ENCODE measurements around the gene FMNL2. TPM values are rescaled to one million over a fixed set of nuclear protein-coding genes. Genes with fewer than 3 reads are reported as not detected.
"Not testable (repeated sequence)": the region's sequence is repeated elsewhere in the genome, so short reads cannot be mapped to it uniquely, and the experiment has no call there.

Gene FMNL2
- total RNA-seq, 1 experiment from 2014 or later, result 46.5 TPM

GRCh38 chr2:152473151-152473857 is 138.3 kb downstream of the FMNL2 start:
- no TSS peak for BruUV-seq (replicated peaks)

GRCh38 chr2:152474523-152474922 is 139.5 kb downstream of the FMNL2 start:
- H3K27me3 Mint-ChIP-seq (ENCODE audit: unreplicated experiment); H3K9me3 Mint-ChIP-seq (ENCODE audit: low read depth, unreplicated experiment); H3K27ac Mint-ChIP-seq (ENCODE audit: unreplicated experiment); H3K4me3 Mint-ChIP-seq (ENCODE audit: low read depth, unreplicated experiment); DNase-seq; BruUV-seq (replicated peaks); H3K36me3 Mint-ChIP-seq (ENCODE audit: insufficient read depth, unreplicated experiment); intact Hi-C loops (cut with micrococcal nuclease; ENCODE audit: unreplicated experiment): not testable (repeated sequence)
- CTCF ChIA-PET, result interaction anchor here (1.2 to 1.3 kb wide), 2 partner anchors 11 to 26 kb away, joined by 3 read pairs; no protein-coding TSS in a partner anchor
- peaks cover 18% of the 10 kb centered on the region for H3K4me1 Mint-ChIP-seq (ENCODE audit: low read depth, unreplicated experiment)

More at GRCh38 chr2:152473151-152473857, 138.3 kb downstream of the FMNL2 start:
- intact Hi-C loops (cut with micrococcal nuclease; ENCODE audit: unreplicated experiment), result no loop called here
- Mint-ChIP-seq H3K9me3 (ENCODE audit: low read depth, unreplicated experiment) (no peaks in the 10 kb centered on the region), H3K36me3 (ENCODE audit: insufficient read depth, unreplicated experiment) (no peaks in the 10 kb centered on the region), H3K27me3 (ENCODE audit: unreplicated experiment) (no peaks in the 10 kb centered on the region), H3K4me3 (ENCODE audit: low read depth, unreplicated experiment) (no peak overlapping the region), H3K4me1 (ENCODE audit: low read depth, unreplicated experiment) (peaks cover 27% of the 10 kb centered on the region), H3K27ac (ENCODE audit: unreplicated experiment) (no peak overlapping the region)
- no peak for DNase-seq
- CTCF ChIA-PET, result interaction anchor here (1.2 kb wide), 1 partner anchor 27 kb away, joined by 3 read pairs; no protein-coding TSS in a partner anchor
- TF ChIP-seq, protein P1, sequence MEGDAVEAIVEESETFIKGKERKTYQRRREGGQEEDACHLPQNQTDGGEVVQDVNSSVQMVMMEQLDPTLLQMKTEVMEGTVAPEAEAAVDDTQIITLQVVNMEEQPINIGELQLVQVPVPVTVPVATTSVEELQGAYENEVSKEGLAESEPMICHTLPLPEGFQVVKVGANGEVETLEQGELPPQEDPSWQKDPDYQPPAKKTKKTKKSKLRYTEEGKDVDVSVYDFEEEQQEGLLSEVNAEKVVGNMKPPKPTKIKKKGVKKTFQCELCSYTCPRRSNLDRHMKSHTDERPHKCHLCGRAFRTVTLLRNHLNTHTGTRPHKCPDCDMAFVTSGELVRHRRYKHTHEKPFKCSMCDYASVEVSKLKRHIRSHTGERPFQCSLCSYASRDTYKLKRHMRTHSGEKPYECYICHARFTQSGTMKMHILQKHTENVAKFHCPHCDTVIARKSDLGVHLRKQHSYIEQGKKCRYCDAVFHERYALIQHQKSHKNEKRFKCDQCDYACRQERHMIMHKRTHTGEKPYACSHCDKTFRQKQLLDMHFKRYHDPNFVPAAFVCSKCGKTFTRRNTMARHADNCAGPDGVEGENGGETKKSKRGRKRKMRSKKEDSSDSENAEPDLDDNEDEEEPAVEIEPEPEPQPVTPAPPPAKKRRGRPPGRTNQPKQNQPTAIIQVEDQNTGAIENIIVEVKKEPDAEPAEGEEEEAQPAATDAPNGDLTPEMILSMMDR (IDR thresholded peaks at IDR 0.05; ENCODE audit: unreplicated experiment), result no peak

GRCh38 chr2:152475982-152476381 is 141.0 kb downstream of the FMNL2 start:
- H3K9me3 Mint-ChIP-seq (ENCODE audit: low read depth, unreplicated experiment), result no peaks in the 10 kb centered on the region
- no peak for DNase-seq
- TF ChIP-seq, protein P1 (IDR thresholded peaks at IDR 0.05; ENCODE audit: unreplicated experiment), result no peak
- no peaks in the 10 kb centered on the region for H3K27me3 Mint-ChIP-seq (ENCODE audit: unreplicated experiment)
- H3K4me1 Mint-ChIP-seq (ENCODE audit: low read depth, unreplicated experiment), result peaks cover 7% of the 10 kb centered on the region
- BruUV-seq (replicated peaks), result no TSS peak
- H3K36me3 Mint-ChIP-seq (ENCODE audit: insufficient read depth, unreplicated experiment), result no peaks in the 10 kb centered on the region
- intact Hi-C loops (cut with micrococcal nuclease; ENCODE audit: unreplicated experiment), result no loop called here
- H3K4me3 Mint-ChIP-seq (ENCODE audit: low read depth, unreplicated experiment), result no peak overlapping the region
- H3K27ac Mint-ChIP-seq (ENCODE audit: unreplicated experiment), result no peak overlapping the region
- CTCF ChIA-PET, result interaction anchor here (1.6 kb wide), 1 partner anchor 10 kb away, joined by 8 read pairs; no protein-coding TSS in a partner anchor

GRCh38 chr2:152477347-152478092 is 142.5 kb downstream of the FMNL2 start:
- TF ChIP-seq, protein P1 (IDR thresholded peaks at IDR 0.05; ENCODE audit: unreplicated experiment), result no peak
- CTCF ChIA-PET, result interaction anchor here (1.6 kb wide), 1 partner anchor 9 kb away, joined by 8 read pairs; no protein-coding TSS in a partner anchor
- Mint-ChIP-seq H3K4me3 (ENCODE audit: low read depth, unreplicated experiment) (no peak overlapping the region), H3K27ac (ENCODE audit: unreplicated experiment) (no peak overlapping the region), H3K9me3 (ENCODE audit: low read depth, unreplicated experiment) (no peaks in the 10 kb centered on the region), H3K4me1 (ENCODE audit: low read depth, unreplicated experiment) (peaks cover 17% of the 10 kb centered on the region), H3K36me3 (ENCODE audit: insufficient read depth, unreplicated experiment) (no peaks in the 10 kb centered on the region), H3K27me3 (ENCODE audit: unreplicated experiment) (no peaks in the 10 kb centered on the region)
- DNase-seq, result no peak
- BruUV-seq (replicated peaks), result no TSS peak
- intact Hi-C loops (cut with micrococcal nuclease; ENCODE audit: unreplicated experiment), result no loop called here

Measured in Calu3 (cell line).